ENCODE measurements around the gene SLC1A7.
A peak's percentile ranks its signal among the peaks of the same experiment; 100 is the strongest.

SLC1A7 gene

DNA sequence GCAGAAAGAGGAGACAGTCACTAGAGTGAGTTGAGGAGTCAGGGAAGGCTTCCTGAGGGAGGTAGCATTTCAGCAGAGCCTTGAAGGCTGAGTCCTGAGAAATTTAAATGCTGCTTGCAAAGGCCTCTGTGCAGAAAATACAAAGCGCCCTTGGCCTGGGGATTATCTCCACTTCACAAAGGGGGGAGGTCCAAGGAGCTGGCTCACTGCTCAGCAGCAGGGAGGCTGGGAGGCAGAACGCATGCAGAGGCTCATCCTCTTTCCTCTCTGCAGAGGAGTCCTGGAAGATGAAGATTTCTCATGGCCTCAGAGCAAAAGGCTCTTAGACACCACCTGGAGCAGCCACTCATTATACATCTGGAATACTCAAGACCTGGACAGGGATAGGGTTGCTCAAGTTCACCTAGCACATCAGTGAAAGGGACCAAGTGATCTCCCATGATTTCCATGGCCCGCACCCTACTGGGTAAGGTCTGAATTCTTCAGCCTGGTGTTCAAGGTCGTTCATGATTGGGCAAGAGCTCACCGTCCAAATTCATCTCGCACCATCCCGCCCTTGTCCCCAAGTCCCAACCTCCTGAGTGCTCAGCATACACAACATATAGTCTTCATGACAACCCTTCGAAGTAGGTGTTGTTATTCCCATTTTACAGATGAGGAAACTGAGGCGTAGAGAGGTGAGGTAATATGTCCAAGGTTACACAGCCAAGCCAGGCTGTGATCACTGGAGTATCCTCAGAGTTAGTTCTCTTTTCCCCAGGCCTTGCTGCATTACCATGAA is 9.0 kb downstream of the SLC1A7 start:
- DNase-seq = no peak
- ATAC-seq = no peak

DNA sequence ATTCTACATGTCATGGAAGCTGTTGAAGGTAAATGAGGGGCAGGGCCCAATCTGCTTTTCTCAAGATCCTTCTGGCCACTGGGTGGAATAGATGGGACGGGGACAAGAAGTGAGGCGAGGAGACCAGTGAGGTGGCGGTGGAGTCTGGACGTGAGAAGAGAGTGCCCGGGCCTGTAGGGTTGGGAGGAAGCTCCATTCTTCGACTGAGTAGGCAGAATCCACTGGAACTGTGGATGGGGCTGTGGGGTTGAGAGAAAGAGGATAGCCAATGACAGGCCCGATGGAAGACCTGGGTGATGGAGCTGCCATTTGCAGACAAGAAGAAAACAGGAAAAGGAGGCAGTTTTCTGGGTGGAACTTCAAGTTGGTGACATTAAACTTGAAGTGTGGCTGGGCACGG is 10.3 kb downstream of the SLC1A7 start:
- ATAC-seq (no peak), DNase-seq (no peak)

DNA sequence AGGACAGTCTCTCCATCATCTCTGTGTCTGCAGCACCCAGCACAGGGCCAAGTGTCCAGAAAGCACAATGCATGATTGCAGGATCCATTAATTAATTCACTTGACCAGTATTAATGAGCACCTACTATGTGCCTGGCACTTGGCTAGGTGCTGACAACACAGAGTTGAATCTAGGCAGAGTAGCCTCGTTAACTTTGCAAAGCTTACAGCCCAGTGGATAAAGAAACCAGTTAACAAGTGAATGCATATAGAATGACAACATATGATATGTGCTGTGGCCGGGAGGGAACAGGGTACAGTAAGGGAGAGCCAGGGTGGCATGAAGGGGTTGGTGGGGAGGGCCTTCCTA is 10.9 kb downstream of the SLC1A7 start:
- ATAC-seq (no peak), DNase-seq (no peak)

DNA sequence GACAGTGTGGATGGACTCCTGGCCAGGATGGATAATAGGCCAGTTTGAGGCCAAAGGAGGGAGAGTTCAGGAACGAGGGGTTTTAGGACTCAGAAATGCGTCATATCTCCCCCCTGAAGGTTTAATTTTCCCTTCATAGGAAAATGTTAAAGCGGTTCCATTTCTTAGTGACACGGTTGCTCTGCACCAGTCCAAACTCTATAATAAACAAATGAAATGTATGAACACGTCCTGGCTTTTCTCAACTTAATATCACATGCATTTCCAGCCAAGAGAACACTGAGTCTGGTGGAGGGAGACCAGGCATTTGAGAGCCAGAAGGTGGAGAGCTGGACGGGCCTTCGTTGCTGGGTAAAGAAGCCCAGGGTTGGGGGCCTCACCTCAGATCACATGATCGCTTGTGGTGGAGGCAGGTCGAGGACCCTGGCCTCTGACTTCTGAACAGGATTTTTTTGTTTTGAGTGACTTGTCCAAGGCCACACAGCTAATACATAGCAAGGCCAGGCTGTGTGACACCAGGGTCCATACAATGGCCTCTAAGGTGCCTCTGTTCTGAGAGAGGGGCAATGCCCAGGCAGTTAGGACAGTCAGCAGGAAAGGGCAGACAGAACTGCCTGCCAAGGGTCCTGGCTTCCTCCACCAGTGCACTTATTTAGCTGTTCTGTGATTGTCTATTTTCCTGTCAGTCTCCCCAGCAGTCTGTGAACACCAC is 11.4 kb downstream of the SLC1A7 start:
- ATAC-seq = no peak
- no peak for DNase-seq

DNA sequence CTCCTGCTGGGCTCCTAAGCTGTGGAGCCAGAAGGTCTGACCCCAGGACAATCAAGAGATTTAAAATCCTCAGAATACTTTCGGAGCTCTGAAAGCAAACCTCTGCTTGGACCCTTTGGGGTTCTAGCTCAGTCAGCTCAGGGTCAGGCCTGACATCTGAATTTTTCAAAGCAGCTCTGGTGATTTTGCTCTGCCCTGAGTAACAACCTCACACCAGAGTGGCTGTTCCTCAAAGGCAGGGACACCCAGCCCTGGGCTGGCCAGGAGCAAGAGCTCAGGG is 11.9 kb downstream of the SLC1A7 start:
- no peak for ATAC-seq
- no peak for DNase-seq

DNA sequence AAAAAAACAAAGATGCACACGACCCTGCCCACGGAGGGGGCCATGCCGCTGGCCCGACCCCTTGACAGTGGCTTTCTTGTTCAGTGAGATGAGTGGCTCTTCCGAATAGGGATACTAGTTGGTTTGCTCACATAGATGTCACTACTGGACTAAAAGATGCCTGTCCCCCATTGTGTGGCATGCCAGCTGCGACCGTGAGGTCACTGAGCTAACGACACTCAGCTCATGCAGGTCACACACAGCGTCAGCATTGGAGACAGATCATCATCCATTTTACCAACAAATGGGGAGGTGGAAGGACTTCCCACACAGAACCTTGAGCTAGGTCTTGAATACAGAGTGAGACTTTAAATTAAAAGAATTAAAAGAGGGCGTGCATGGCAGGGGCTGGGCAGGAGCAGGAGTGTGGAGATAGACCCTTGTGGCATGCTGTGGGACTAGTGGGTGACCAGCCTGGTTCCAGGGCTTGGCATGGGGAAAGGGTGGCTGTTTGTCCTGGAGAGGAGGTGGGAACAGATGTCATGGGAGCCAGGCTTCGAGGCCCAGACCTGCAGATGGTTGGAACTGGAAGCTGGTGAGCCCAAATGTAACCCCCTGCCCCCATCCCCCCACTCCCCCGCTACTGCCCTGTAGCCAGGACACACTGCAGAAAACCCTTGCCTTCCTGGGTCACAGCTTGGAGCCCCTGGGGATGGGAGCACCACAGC is 12.4 kb downstream of the SLC1A7 start:
- no peak for ATAC-seq
- DNase-seq = no peak

DNA sequence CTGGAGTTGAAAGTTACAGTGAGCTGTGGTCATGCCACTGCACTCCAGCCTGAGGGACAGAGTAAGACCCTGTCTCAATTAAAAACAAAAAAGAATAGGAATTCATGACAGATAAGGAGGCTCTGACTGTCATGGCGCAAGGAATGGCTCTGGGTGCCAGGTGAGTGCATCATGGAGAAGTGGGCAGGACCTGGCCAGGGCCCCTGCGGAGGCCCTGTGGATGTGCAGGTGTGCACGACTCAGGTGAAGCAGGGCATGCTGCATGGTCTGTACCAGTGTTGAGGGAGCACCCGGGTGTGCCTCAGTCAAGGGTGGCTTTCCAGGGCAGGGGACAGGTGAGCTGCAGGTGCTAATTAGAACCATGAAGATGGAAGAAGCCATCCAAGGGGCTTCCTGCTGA is 14.0 kb downstream of the SLC1A7 start:
- ATAC-seq = no peak

DNA sequence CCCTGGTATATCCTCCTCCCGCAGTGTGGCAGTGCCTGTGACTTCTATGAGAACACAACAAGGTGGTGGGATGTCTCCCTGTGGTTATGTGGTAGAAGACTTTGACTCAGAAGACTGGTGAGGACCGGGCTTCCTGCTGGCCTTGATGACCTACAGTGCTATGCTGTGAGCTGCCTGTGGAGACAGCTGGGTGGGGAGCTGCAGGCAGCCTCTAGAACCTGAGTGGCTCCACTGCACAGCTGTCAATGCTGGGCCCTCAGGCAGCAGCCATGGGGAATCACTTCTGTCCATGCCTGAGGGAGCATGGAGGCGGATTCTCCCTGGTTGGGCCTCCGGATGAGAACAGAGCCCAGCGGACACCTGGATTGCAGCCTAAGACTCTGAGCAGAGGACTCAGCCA is 14.9 kb downstream of the SLC1A7 start:
- no peak for DNase-seq
- ATAC-seq = peak; percentile 21

More for the DNA sequence above, 14.0 kb downstream of the SLC1A7 start:
- DNase-seq = no peak

DNA sequence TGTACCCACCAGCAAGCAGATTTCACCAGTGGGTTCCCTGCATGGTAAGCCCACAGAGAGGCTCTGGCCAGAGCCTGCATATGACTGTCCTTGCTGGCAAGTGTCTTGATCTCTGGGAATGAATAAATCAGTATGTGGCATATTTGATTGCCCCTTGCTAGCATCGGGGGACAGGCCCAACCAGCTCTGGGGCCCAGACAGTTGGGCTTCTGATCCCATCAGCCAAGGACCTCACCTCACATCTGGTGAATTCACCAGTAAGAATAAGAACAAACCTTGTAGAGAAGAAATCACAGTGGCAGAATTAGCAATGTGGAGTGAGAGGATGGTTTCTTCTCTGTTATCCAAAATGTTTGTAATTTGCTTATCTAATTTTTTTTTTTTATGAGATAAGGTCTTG is 15.9 kb downstream of the SLC1A7 start:
- ATAC-seq (no peak), DNase-seq (no peak)

DNA sequence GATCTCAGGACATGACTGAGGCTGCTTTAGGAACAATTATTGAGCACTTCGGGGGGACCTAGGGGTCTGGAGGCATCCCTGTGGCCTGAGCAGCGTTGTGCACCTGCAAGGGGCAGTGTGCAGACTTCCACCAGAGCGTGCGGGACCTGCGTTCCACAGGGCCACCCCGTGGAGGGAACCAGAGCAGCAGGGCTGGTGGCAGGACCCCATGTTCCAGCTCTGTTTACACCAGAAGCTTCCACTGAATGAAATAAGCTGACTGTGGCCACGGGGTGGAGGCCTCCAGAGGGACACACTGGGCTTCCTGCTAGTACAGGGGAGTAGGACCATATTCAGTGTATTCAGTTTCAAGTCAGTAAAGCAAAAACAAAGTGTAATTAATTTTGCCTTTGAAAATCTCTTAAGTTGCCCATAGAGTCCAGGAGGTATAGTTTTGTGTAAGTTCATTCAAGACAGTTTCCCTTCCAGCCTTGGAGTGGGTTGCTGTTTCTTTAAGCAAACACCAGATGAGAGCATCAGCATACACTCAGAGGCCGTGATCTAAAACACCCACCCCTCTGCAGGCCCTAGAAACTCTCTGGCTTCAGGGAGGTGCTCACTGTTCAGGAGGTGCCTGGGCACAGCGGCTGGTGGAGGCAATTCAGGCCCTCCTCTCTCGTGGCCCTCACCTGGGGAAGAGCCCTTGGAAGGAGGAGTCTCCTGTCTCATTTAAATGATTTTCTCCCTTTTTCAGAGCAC is 16.6 kb downstream of the SLC1A7 start:
- ATAC-seq = no peak
- DNase-seq = no peak

DNA sequence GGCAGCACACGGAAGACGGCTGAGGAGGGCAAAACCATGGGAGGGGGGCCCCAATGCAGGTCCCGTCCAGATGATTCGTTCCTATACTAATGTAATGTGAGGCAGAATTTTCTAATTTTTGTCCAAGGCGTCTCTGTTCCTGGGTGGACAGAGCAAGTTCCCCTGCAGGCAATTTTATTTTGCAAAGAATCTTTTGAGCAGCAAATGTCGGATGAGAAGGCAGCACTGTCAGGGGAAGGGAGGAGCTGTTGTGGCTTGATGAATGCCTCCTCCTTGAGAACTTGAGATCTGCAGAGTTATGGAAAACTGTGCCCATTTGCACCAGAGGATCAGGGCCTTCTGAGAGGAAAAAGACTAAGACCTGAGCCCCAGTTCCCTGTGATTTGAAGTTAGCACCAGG is 17.3 kb downstream of the SLC1A7 start:
- no peak for ATAC-seq
- DNase-seq = no peak

DNA sequence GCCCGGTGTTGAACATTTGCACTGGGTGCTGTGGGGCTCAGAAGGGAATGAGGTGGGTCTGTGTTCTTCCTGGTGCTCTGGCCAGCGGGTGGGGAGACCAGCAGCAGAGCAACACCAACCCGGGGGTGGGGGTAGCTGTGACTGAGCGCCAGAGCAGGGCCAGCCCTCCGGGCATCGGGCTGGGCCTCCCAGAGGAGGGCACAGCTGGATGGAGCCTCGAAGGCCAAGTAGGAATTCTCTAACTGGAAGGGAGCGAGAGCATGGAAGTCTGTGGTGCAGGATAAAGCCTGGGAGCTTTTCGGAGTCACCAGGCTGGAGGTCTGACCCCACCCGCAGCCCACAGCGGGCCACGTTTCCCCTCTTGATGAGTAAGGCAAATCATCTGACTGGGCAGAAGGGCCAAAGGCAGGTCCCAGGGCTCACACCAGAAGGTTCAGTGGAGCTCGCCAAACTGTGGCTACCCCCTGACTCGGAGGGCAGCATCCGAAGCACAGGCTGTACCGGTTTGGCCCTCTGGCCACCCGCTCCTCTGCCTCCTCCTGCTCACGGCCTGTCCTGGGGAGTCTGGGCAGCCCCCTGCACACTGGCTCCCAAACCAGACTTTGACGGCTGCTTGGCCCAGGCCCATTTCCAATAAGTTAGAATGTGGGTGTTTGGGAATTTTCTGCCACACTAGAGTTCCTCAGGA is 18.8 kb downstream of the SLC1A7 start:
- DNase-seq = no peak

DNA sequence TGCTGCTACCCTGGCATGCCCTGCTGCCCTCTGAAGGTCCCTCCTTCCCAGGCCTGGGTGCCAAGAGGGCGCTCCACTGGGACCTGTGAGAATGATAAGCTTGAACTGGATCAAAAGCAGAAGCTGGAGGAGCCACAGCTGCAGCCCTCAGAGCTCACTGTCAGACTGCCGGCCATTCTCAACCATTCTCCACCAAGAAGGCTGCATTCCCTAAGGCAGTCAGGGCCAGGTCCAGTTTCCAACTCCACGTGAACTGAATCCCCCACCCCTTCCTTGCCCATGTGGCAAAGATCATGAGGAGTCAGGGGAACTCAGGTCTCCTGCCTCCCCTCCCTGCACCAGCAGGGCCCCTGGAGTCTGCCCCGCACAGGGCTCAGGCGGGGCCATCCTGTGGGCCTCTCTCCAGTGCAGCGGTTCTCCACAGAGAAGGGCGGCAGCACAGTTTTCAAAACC is 19.5 kb downstream of the SLC1A7 start:
- no peak for ATAC-seq
- no peak for DNase-seq

More for the DNA sequence above, 18.8 kb downstream of the SLC1A7 start:
- ATAC-seq = no peak

DNA sequence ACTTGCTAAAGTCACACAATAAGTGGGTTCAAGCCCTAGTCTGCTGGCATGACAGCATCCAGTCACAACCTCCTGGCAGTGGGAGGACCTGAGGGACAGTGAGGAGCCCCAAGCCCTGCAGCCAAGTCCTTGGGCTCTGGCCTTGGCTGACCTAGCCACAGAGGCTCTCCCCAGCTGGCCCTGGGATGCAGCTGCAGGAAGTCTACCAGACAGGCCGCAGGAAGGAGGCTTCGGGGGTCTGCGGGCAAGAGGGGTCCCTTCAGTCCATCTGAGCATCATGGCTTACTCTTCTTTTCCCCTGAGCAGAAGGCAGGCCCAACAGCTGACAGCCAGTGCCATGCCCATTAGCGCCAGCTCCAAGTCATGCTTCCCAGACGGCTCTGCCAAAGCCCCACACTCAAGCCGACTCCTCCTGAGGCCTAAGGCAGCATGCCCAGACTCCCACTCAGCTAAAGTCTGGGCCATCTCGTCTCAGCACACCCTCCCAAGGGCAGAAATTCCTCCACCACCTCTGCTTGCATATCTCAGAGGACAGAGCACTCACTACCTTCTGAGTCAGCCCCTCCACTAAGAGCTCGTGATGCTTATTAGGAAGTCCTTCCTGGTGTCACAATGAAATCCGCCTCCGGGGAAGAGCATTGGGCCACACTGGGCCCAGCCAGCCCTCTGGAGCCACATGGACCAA is 20.1 kb downstream of the SLC1A7 start:
- DNase-seq = no peak
- no peak for ATAC-seq

DNA sequence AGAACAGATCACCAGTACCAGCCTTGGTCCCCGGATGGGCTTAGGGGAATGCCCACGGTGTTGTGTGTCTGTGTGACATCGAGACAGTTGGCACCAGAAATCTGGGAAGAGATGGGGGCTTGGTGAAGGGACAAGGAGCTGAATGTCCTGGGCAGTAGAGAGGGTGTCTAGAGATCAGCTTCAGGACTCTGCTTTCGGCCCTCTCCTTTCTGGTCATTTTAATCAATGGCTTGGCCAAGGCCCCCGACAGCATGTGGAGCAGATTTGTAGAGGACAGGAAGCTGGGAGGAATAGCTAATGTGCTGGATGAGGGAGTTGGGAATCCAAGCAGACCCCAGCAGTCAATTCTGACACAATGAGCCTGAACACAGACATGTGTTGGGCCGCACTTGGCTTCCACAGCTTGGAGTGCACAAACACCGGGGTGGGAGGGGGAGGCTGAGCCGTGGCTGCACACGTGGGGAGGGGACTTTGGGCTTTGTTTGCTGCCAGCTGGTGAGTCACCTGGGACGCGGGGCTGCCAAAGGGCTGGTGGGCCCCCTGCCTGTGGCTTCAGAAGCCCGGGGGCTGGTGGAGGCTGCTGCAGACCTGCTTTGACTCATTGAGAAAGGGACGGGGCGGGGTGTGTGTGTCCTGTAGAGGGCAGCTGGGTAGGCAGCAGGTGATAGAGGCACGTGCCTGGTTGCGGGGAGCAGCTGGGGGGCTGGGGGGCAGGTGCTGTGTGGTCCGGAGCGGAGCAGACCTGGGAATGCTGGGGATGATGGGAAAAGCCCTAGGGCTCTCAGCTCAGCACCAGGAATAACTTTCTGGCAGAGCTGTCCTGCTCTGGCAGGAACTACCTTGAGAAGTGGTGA is 20.9 kb downstream of the SLC1A7 start:
- DNase-seq (peak; percentile 29), ATAC-seq (peak; percentile 60)

DNA sequence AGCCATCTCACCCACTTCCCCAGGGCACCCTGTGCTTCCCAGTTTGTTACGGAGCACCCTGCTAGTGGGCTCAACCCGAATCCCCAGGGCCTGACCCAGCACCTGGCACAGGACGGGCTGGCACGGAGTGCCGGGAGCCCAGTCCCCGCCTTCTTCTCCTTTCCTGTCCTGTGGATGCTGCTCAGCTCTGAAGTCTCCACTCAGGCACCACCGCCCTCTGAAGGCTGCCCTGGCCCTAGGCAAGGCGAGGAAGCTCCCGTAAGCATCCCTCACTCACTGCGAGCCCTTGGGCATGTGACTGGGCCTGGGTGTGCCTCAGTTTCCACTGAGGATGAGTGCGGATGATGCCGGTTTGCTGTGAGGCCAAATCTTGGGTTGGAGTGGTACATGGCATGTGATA is 21.8 kb downstream of the SLC1A7 start:
- DNase-seq (no peak), ATAC-seq (no peak)

DNA sequence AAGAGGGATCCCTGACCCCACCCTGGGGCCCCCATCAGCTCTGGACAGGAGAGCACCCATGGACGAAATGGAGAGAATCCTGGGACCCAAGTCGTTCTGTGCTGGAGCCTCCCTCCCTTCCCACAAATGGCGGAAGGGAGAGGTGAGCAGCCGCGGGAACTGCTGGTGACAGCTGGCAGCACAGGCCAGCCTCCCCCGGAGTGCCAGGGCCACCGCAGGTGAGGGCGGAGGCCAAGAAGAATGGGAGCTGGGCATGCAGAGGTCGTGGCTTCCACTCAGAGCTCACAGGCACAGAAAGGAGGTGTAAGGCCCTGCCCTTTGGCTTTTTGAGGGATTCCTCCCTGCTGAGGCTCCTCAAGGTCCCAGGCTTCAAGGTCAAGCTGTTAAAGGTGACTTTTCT is 24.6 kb downstream of the SLC1A7 start:
- ATAC-seq (no peak), DNase-seq (no peak)

DNA sequence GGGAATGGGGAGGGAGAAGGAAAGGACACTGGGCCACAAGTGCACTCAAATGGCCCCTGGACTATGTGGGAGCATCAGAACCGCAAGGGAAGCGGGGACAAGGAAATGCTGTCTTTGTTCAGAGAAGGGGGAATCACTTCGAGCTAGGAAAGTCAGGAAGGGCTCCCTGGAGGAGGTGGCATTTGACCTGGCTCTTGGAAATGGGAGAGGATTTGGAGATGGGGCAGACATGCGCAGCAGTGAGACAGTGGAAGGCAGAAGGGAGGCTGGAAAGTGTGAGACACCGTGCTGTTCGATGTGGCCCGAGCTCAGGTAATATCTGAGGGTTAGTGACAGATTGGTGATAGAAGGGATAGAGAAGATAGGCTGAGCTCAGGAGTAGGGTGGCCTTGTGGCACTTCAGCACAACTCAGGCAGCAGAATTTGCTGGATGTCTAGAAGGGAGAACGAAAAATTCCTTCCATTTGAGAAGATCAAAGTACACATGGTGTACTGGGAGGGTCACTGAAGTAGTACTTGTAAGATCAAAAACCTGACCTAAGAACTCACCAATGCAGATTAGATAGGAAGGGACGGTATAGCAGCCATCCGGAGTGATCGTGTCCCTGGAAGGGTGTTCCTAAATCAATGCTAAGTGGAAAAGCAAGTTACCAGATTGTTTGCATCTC is 25.4 kb downstream of the SLC1A7 start:
- DNase-seq (no peak), ATAC-seq (no peak)

DNA sequence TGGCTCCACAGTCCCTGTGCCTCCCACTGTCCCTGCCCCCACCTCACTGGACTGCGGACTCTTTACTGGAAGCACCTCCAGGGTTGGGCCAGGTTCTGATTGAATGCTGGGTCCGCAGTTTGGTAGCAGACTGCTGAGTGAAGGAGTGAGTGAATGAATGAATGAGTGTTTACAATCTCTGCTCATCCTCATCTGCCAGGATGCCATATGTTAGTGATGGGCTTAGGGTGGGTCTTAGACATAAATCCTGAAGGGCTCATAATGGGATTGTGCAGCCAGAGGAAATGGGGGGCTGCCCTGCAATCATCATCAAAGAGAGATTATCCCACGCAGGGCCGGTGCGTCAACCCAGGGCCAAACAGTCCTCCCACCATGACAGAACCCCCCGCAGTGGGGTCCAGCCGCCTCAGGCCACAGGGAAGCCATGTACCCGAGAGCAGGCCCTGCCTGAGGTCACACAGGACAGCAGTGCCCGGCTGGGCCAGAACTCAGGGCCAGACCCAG is 26.1 kb downstream of the SLC1A7 start:
- ATAC-seq (no peak), DNase-seq (no peak)

Measured in stimulated activated naive CD8-positive, alpha-beta T cell treated with anti-CD3 and anti-CD28 coated beads, Interleukin-15, Interleukin-2, amounts not matched to agents 100 U/mL and 50 U/mL, for 24 hours (primary cell).